ENCODE results near the gene IL12B. TPM values are rescaled to one million over a fixed set of nuclear protein-coding genes. Genes with fewer than 3 reads are reported as not detected.
"Not testable (repeated sequence)": the region's sequence is repeated elsewhere in the genome, so short reads cannot be mapped to it uniquely, and the experiment has no call there.

The IL12B gene
- total and polyA plus RNA-seq, 12 donors: not detected

GRCh38 chr5:159309689-159310433, 20.4 kb downstream of the IL12B start:
- H3K36me3 ChIP-seq (replicated peaks in 1 of 2): no peaks in the 10 kb centered on the region
- H3K4me3 ChIP-seq: no peak overlapping the region
- peaks cover 10% of the 10 kb centered on the region for H3K27me3 ChIP-seq
- no peak overlapping the region for H3K27ac ChIP-seq
- peak in 1 of 7 donors; percentile 26 for DNase-seq
- no peaks in the 10 kb centered on the region for H3K9me3 ChIP-seq (replicated peaks in 1 of 3)
- intact Hi-C loops (cut with DNase I): loop anchor here in 1 of 2 donors (10.0 kb wide), 1 partner anchor 155 kb away; no protein-coding TSS in a partner anchor
- no peak for TF ChIP-seq POLR2A (IDR thresholded peaks at IDR 0.05)
- TF ChIP-seq CTCF (IDR thresholded peaks at IDR 0.05): no peak
- H3K4me1 ChIP-seq (replicated peaks in 1 of 2): no peaks in the 10 kb centered on the region
- WGBS, 4 donors: 74 to 88% (median 78%) methylated on average over 8 of the region's 8 CpGs

GRCh38 chr5:159304961-159305595, 25.2 kb downstream of the IL12B start:
- Histone ChIP-seq H3K36me3 (replicated peaks in 1 of 2) (no peaks in the 10 kb centered on the region), H3K9me3 (replicated peaks in 1 of 3) (no peaks in the 10 kb centered on the region), H3K4me3 (no peak overlapping the region), H3K4me1 (replicated peaks in 1 of 2) (no peaks in the 10 kb centered on the region), H3K27me3 (no peaks in the 10 kb centered on the region), H3K27ac (no peak overlapping the region)
- TF ChIP-seq POLR2A (IDR thresholded peaks at IDR 0.05): no peak
- no peak for TF ChIP-seq CTCF (IDR thresholded peaks at IDR 0.05)
- DNase-seq: no peak
- intact Hi-C loops (cut with DNase I): no loop called here
- WGBS, 4 donors: 69 to 79% (median 72%) methylated on average over 5 of the region's 5 CpGs

DNA sequence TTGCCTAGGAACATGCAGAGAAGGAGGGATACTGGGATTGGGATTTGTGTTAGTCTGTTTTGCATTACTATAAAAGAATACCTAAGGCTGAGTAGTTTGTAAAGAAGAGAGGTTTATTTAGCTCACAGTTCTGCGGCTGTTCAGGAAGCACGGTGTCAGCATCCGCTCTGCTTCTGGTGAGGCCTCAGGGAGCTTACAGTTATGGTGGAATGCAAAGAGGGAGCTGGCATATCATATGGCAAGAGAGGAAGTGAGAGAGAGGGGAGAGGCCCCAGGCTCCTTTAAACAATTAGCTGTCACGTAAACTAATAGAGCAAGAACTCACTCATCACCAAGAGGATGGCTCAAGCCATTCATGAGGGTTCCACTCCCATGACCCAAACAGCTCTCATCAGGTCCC, 27.0 kb downstream of the IL12B start:
- no peaks in the 10 kb centered on the region for H3K27me3 ChIP-seq
- no peak overlapping the region for H3K27ac ChIP-seq
- 94 to 96% (median 95%) methylated on average over 4 of the region's 4 CpGs for WGBS, 4 donors
- no peaks in the 10 kb centered on the region for H3K4me1 ChIP-seq (replicated peaks in 1 of 2)
- H3K9me3 ChIP-seq (replicated peaks in 1 of 3): no peaks in the 10 kb centered on the region
- intact Hi-C loops (cut with DNase I): no loop called here
- H3K4me3 ChIP-seq: no peak overlapping the region
- no peak for DNase-seq
- TF ChIP-seq POLR2A (IDR thresholded peaks at IDR 0.05) (no peak), CTCF (IDR thresholded peaks at IDR 0.05) (no peak)
- H3K36me3 ChIP-seq (replicated peaks in 1 of 2): no peaks in the 10 kb centered on the region

GRCh38 chr5:159301929-159302860, 28.1 kb downstream of the IL12B start:
- DNase-seq; H3K27ac ChIP-seq; intact Hi-C loops (cut with DNase I); H3K36me3 ChIP-seq (replicated peaks in 1 of 2); H3K4me1 ChIP-seq (replicated peaks in 1 of 2); H3K9me3 ChIP-seq (replicated peaks in 1 of 3); H3K27me3 ChIP-seq; H3K4me3 ChIP-seq: not testable (repeated sequence)
- WGBS, 4 donors: 83 to 87% (median 86%) methylated on average over 13 of the region's 13 CpGs

All from adrenal gland (tissue), 12 donors.